GM12874 (cell line): ENCODE measurements around the gene TGM6.
A peak's percentile ranks its signal among the peaks of the same experiment; 100 is the strongest.

Experiments used
- CTCF ChIP-seq: IDR thresholded peaks from 2 replicates; pipeline ENCODE4 v1.5.1; 2011; ENCODE audit warnings: low read depth, mild to moderate bottlenecking, control low read depth, low read length, moderate library complexity; ENCODE audit not compliant: insufficient read depth

TGM6 gene

GRCh38 chr20:2430538-2430937 lies 49.8 kb downstream of the TGM6 start:
- TF ChIP-seq CTCF = no peak

- no peak for TF ChIP-seq CTCF
Measured at GRCh38 chr20:2431185-2431584, 50.5 kb downstream of the TGM6 start.

- no peak for TF ChIP-seq CTCF
Measured at GRCh38 chr20:2446845-2447244, 66.1 kb downstream of the TGM6 start.

- TF ChIP-seq CTCF = no peak
Measured at GRCh38 chr20:2449386-2449785, 68.7 kb downstream of the TGM6 start.

- TF ChIP-seq CTCF = no peak
Measured at GRCh38 chr20:2451422-2451821, 70.7 kb downstream of the TGM6 start.

GRCh38 chr20:2451939-2452732 lies 71.4 kb downstream of the TGM6 start:
- TF ChIP-seq CTCF = peak; percentile 89

GRCh38 chr20:2453792-2454191 lies 73.1 kb downstream of the TGM6 start:
- TF ChIP-seq CTCF = no peak
